Endometrium (tissue), 2 donors: ENCODE results near the gene MFF.
"Not testable (repeated sequence)": the region's sequence is repeated elsewhere in the genome, so short reads cannot be mapped to it uniquely, and the experiment has no call there.

ENCODE experiments used
- FAIRE-seq: peaks from 2 replicates; lab custom pipeline; 2012; peaks lifted over from hg19 to GRCh38; lab: Jason Lieb, UNC
- donor health status: control.
- donor health status: control.

The MFF gene

DNA sequence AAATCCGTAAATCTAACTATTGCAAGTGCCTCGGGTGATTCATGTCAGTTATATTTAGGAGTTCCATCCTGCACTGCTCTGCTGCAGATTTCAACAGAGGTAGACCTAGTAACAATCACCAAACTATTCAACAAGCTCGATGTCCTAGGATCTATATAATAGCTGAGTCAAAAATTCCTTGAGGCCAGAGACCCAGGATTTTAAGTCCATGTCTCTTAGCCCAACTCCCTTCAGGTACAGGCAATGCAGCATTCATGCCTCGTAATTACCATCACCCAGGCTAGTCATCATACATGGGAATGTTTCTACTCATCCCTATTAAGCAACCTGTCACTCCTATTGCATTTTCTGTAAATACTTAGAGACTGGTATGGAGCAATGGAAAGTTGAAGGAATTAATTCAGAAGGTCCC lies 53.3 kb downstream of the MFF start:
- no peak for FAIRE-seq

DNA sequence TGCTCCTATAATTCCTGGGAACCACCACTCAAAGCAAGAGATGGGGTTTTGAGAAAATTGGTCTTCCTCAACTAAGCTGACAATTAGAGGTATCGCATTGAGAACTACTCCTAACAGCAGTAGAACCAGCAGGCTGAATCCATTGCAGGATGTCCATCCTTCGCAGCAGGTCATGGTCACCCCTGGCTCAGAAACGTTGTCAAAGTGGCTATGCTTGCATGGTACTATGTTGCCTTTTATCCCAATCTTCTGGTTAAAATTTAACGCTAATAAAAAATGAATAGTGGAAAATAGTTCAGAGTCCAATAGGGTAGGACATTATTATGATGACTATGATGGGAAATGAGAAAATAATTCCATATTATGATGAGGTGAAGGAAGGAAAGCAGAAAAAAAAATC lies 54.0 kb downstream of the MFF start, which contains the start of gene TM4SF20:
Gene TM4SF20, minus strand, starts transcription at position 212 of the 400 bp plus-strand sequence. Its CDS starts 38 bp downstream, at position 174.
- FAIRE-seq = no peak

DNA sequence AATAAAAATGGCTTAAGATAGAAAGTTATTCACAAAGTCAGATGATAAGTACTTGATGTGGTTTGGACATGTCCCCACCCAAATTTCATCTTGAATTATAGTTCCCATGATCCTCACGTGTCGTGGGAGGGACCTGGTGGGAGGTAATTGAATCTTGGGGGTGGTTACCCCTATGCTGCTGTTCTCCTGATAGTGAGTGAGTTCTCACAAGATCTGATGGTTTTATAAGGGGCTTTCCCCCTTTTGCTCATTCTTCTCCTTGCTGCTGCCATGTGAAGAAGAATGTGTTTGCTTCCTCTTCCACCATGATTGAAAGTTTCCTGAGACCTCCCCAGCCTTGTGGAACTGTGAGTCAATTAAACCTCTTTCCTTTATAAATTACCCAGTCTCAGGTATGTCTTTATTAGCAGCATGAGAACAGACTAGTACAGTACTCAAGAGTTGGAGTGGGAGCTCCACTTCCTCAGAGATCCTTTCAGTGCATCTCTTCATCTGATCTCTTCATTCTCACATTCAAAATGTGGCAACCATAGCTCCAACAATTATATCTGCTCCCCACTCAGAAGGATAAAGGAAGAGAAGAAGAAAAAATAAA lies 57.3 kb downstream of the MFF start:
- FAIRE-seq = not testable (repeated sequence)

DNA sequence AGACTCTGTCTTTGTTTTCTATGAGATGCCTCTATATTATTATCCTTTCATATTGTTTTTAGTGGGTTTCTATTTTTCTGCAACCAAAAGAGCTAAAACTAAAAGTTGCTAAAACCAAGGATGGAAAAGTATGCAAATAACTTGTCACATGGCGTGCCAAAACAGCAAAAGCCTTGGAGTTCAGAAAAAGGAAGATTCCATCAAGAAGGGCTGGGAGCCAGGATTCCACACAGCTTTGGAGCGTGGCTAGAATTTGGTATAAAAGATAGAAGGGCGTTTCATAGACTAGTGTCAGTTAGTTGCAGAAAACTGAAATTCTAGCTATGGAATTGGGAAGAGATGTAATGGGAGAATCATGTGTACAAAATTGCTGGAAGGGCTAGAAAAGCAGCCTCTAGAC lies 58.6 kb downstream of the MFF start:
- no peak for FAIRE-seq

DNA sequence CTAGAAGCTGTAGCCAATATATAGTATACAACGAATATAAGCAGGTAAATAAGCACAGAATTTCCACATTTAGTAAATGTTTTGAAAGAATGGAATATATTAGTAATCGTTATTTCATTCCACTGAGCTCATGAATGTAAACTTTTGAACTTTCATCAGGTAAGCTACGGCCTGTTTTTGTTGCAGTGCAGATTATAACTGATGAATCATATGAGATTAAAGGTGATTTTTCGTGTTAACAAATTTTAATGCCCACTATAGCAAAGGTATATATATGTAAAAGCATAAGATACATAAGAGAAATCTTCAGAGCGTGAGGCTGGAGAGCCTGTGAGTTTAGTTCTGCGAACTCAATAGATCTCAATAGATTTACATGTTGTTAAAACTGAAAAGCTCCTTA lies 61.6 kb downstream of the MFF start:
- FAIRE-seq = no peak

DNA sequence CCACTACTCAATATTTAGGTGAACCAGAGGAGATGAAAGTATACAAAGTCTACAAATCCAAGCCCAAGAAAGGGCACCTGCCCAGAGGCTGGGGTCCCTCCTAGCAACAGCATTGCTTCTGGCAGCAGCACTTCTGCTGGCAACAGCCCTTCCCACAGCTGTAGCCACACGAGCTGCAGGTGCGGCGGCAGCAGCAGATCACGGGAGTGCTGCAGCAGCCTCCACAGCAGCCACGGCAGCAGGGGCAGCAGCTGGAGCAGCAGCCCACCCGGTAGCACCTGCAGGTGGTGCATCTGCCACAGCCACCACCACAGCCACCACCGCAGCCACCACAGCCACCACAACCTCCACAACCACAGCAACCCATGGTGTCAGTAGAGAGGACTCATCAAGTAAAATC lies 62.5 kb downstream of the MFF start, which contains the start of gene SCYGR1:
Gene SCYGR1, minus strand, starts transcription at position 367 of the 400 bp plus-strand sequence. Its CDS starts 0 bp downstream, at position 367.
- FAIRE-seq = not testable (repeated sequence)

DNA sequence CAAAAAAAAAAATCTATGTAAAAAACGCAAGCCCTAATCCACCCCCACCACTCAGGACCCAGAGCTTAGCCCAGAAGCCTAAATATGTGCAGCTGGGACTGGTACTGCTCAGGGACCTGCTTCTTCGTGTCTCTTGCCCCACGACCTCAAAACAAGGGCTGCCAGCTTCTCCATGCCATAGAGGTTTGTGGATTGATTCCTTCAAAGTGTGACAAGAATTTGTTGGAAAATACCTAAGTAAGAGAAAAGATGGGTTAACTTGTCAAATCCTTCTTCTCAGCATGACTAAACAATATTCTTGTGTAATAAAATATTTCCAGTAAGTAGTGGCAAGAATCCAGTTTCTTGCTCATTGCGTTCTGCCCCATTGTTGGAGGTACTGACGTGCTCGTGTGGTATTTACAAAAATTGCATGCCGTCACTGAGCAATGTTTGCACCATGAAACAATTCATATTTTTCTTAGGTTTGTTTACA lies 63.5 kb downstream of the MFF start:
- FAIRE-seq = no peak

DNA sequence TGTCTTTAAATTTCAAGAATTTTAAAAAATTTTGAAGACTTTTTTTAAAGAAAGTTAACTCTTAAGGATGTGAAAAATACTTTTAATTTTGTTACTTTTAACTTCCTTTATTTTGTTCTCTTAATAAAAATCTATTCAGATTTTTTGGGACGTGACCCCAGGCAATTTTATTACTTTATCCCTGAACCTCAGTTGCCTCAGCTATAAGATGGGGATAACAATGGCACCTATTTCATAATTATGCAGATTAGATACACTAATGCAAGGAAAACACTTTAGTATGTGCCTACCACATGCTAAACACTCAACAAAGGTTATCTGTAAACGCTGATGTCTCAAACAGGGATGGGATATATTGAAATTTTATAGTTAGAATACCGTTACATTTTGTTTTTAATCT lies 64.2 kb downstream of the MFF start:
- FAIRE-seq = no peak

DNA sequence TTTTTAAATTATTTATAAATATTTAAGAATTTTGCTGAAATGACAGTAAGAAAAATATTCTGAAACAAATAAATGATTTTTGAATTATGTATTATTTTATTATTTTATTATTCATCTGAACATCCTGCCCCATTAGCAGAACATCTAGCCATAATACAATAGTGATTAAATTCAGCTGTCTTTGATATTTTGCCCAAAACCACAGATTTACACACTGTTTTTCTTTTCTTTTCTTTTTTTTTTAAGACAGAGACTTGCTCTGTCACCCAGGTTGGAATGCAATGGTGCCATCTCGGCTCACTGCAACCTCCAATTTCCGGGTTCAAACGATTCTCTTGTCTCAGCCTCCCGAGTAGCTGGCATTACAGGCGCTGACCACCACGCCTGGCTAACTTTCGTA lies 64.6 kb downstream of the MFF start:
- FAIRE-seq = no peak

DNA sequence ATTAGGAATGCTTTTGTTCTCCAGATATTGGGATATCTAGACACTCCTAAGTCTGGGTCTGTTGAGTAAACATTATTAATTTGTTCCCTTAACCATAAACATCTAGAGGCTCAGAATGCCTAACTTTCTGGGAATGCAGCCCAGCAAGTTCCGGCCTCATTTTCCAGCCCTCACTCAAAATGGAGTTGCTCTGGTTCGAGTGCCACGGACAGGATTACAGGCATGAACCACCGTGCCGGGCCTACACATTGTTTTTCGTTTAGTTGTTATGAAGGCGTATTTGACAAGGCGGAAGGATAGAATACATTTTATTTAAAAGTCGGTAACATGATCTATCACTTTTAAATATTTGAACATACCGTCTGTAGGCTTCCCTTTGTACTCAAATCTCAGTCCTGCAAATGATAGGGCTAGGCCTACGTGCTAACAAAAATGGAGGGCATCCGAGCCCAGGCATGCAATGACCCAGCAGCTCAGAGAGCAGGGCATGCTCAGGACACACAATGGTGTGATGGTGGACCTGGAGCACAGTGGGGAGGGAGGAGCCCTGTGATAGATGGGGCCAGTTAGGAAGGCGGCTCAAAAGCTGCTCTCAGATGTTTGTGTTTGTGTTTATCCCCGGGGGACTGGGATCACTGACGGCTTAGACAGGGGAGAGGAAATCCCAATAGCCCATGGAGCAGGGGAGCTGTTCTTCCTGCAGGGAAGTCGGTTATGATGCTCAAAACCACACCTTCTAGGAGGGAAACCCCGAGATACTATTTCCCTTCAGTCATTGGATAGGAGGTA lies 65.6 kb downstream of the MFF start:
- no peak for FAIRE-seq

DNA sequence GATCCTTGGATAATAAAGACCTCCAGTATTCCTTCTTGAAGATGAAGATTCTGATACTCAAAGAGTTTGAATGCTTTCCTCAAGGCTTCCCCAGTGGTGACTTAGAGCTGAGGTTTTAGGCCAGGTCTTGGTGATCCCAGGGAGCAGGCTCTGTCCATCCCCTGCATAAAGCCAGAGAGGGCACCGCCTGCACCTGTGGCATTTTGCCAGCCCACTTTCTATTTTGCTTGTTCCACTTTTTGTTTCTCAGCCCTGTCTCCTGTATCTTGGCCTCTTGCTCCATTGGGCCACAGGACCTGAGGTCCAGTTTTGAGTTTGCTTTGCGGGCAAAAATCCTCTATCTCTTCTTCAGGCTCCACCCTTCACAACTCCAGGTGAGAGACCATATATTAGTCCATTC lies 69.3 kb downstream of the MFF start:
- FAIRE-seq = no peak

DNA sequence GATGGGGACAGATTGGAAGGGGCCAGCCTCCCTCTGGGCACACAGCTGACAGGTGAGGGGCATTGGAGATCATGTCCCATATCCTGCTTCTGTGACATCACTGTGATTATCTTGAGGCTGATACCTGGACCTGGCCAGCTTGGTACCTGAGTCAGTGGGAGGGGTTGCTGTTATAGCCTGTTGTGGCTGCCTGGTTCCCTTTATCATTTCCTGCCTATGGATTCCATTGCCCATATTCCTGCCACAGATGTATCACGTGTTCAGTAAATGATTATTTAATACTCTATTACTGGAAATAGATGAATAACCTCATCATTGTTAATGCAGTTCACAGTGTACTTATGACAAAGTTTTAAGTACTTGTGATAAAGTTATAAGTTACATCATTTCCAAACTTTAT lies 70.5 kb downstream of the MFF start:
- FAIRE-seq = no peak

DNA sequence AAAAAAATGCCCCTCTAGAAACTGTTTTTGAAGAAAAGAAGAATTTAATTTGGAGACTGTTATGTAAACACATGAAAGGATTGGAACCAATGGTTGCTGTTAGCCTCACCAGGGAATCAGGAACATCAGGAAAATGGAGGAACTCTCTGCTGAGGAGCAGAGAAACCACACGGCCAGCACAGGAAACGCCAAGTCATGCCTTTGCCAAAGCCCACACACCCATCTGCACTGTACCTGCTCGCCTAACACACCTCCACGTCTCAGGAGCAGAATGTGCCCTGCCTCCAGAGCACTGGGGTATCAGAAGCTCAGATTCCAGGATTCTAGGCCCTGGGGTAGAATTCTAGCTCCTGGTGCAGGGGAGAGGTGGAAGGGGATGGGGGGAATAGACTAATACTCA lies 72.5 kb downstream of the MFF start:
- FAIRE-seq = no peak

DNA sequence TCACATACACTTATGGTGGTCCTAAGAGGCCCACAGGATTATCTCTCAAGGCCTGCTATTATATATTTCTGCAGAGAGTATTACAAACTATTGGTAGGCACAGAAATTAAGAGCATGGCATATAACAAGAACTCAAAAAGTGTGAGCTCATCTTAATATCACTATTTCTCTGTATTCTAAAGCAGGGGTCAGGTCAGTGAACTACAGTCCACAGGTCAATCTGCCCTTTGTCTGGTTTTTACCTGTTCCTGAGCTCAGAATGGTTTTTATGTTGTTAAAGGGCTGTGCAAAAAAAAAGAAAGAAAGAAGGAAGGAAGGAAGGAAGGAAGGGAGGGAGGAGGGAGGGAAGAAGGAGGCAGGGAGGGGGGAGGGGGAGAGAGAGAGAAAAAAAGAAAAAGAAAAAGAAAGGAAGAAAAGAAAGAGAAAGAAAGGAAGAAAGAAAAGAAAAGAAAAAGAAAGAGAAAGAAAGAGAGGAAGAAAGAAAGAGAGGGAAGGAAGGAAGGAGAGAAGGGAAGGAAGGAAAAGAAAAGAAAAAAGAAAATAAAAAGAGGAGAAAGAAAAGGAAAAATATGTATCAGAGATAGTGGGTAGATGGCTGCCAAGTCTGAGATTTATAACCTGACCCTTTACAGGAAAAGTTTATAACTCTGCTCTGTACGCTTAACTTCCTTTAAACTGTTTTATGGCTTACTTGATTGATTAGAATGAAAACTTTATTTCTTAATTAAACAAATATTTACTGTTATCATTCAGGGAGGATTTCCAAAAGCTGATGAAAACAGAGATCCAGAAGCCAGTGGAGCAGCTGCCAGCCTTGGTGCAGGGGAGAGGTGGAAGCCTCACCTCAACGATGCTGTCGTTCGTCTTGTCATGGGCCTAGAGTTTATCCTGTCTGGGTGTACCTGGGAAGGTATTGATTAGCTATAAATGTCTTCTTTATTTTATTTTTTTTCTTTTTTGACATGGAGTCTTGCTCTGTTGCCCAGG lies 73.9 kb downstream of the MFF start:
- FAIRE-seq = no peak

DNA sequence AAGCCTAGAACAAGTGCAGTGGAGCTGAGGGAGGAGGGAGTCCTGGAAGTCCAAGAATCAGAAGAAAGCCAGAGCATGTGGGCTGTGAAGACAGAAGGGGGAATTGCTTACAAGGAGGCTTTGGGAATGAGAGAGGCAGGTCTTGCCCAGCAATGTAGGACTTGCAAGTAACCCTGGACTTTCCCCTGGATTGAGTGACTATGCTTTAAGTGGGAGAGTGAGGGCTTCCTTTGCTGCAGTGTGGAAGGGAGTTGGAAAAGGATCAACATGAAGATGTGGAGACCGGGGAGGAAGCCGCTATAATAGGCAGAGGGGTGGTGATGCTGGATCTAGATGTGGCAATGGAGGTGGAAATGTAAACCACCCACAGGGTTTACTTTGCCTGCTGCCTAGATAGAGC lies 76.5 kb downstream of the MFF start:
- no peak for FAIRE-seq

DNA sequence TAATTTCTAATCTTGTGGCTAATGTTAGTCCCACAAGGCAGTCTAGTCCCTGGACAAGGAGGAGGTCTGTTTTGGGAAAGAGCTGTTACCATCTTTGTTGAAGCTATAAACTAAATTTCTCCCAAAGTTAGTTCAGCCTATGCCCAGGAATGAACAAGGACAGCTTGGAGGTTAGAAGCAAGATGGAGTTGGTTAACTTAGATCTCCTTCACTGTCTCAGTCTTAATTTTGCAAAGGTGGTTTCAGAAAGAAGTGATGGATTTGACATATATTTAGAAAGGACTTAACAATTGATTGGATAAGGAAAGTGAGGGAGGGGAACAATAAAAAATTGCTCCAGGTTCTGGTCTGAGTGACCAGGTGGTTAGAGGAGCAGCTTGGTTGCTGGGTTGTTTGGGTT lies 77.3 kb downstream of the MFF start:
- FAIRE-seq = no peak

DNA sequence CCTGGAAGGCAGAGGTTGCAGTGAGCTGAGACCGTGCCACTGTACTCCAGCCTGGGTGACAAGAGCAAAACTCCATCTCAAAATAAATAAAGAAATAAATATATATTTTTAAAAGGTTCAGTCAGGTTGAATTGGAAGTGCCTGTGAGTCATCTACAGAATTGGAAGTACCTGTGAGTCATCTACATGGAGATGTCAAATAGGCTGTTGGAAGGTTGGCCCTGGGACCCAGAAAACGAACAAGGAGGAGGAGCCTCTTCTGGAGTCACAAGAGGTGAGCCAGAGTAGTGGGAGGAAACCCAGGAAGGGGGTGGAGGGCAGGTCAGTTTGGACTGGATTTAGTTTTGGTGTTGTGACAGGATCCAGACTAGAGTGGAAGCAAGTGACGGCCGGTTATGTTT lies 77.9 kb downstream of the MFF start:
- FAIRE-seq = no peak

DNA sequence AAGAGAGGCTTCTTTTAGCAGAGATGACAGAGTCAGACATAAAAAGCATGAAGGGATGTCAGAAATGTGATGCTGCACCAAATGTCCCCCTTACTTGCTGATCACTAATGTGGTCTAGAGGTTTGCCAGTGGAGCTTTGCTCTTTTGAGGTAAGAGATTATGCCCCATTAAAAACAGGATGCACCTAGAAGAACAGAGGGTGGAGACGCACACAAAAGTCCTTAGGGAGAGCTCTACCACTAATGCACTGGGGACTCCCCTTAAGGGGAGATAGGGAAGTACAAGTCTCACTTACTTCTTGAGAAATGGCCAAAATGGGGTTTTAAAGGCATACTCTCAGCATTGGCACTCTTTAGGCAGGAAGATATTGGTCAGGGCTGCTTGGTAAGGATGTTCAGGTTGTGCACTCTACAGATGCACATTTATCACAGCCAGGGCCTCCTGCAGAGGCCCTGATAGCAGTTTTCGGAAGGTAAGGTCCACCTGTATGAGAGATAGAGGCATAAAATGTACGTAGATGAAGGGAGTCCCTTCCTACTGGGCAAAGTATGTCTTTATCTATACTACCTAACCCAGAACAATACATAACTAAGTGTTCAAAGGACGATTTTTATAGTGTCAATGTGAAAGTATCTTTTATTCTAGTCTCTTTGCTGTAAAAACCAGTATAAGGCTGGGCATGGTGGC lies 79.7 kb downstream of the MFF start:
- no peak for FAIRE-seq

DNA sequence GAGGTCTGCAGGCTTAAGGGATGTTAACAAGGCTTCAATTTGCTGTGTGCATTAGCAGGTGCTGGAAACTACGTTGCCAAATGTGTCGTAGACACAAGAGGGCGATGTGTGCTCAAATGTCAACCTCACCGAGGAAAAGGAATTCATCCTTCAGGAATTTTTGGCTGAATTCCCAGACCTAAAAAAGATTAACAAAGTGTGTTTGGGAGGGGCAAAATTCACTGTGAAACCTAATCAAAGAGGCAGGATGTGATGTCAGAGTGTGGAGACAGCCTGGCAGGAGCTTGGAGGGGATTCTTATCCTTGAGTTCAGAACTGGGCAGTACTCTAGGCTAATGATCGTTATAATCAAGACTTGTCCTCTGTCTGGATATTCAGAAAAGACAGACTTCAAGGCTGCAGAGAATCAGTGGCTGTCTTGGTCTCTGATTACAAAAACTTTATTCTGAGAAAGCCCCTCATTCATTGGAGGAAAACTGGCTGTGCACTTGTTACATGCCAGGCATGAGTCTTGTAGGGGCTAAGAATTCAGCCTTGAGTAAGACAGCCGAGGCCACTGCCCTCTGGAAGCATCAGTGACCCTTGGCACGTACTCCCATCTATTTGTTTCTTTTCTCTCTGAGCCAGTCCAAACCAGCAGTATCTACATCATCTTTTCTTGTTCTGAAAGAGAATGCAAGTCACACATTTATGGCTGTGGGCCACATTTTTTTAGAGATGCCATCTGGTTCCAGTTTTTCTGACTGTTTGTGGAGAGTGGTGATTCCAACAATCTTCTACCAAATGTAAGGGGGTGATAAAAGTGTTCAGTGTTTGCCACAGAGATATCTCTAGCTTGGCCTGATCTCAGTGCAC lies 81.4 kb downstream of the MFF start:
- peak; percentile 60 for FAIRE-seq
